Prostate gland (tissue), 2 donors: ENCODE measurements around the gene RABGGTB.
"Not testable (repeated sequence)": the region's sequence is repeated elsewhere in the genome, so short reads cannot be mapped to it uniquely, and the experiment has no call there.

Source experiments
- CTCF ChIP-seq, 4 experiments: fragments of 200-600 bp in 2 of 4; fragments of 450-650 bp in 2 of 4; sonication (generic) in 2 of 4; IDR thresholded peaks; 1 replicate in 3 of 4; 2 replicates in 1 of 4; pipeline ENCODE4 v1.5.1; 2016 to 2019; ENCODE audit warnings: antibody characterized with exemption in 4 of 4, mild to moderate bottlenecking in 2 of 4, moderate library complexity in 2 of 4
- POLR2A ChIP-seq: fragments of 450-650 bp; IDR thresholded peaks from one replicate; pipeline ENCODE4 v1.6.1; 2016; ENCODE audit warnings: antibody characterized with exemption, mild to moderate bottlenecking

- TF ChIP-seq POLR2A; CTCF (IDR thresholded peaks at IDR 0.05): not testable (repeated sequence)
Measured at GRCh38 chr1:75758543-75758942, 27.5 kb upstream of the RABGGTB start.
